CD1c-positive myeloid dendritic cell (primary cell): Measurements from ENCODE around the gene POU3F3.

Experiments
- DNase-seq: peaks from one replicate; pipeline ENCODE4 v3.0.0-alpha.2; 2016; ENCODE audit errors: extremely low spot score

The POU3F3 gene

DNA sequence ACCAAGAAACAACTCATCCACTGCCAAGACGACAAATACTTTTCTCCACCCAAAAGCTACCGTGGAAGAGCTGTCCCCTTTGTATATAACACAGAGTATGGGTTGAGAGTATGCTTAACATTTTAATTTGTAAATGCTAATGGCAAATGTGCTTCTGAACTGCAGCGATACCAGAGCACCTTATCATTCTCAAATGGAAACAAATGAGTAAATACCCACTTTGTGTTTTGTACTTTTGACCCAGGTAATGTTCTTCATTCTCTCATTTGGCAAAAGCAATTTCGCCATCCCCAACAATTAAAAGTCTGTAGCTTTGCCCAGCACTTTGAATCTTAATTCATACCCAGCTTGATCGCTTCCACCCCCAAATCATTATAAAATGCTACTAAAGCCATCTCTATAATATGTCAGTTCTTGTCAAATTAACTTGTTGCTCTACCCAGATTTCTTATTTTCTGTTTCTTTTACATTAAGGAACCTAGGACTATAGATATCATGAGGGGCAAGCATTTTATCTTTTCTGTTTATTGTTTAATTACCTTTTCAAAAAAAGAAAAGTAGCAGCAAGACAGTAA is 6.2 kb upstream of the POU3F3 start:
- no peak for DNase-seq

DNA sequence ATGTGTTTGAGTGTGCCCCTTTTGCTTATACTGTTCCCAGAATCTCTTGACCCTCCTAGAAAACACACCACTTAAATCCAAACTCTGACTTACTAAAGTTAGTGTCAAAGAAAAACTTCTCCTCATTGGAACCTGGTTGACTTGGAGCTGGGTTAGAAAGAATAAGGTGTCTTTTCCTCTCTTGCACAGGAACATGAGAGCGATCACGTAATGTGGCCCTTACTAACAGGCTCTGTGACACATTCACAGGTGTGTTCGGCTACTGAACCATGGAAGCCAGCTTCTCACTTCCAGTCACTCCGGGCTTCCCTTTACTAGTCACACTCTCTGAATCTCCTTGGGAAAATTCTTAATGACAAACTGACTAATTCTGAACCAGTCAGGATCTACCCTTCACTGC is 5.4 kb upstream of the POU3F3 start:
- no peak for DNase-seq

DNA sequence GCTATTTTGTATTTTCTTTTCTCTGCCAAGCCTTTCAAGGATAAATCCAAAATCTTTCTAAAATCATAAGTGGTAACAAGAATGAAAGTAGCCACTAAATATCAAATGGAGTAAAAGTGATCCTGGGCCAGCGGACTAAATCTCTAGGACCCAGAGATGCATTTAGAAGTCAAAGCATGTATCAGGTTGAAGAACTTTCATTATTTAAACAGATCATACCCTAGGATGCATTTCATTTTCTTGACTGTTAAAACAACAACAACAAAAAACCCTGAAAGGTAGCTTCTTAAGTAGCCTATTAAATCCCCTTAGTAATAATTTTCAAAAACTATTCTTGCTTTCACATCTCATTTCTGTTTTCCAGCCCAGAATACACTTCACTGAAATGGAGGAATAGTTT is 4.8 kb upstream of the POU3F3 start:
- no peak for DNase-seq

DNA sequence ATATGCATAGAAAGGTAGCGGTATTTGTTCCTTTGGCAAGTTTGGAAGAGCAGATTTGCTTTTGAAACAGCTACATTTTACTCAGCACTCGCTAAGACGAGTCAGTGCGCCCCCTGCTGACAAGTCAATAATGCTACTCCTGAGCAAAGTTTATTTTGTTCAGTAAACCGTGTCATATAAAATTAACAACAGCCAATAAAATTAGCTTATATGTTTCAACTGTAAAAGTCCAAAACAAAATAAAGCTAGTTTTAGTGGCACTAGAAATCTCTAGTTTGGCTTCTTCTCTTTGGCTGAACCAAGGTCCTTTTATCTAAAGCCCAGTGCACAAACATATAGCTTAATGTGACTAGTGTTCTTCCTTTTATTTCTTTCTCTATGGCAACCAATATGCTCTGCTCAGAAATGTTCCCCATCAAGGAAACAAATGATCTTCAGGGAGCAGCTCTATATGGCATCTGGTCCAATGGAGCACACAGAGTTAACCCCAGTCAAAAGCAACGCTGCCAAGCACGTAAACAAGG is 4.2 kb upstream of the POU3F3 start:
- DNase-seq: peak; percentile 75

DNA sequence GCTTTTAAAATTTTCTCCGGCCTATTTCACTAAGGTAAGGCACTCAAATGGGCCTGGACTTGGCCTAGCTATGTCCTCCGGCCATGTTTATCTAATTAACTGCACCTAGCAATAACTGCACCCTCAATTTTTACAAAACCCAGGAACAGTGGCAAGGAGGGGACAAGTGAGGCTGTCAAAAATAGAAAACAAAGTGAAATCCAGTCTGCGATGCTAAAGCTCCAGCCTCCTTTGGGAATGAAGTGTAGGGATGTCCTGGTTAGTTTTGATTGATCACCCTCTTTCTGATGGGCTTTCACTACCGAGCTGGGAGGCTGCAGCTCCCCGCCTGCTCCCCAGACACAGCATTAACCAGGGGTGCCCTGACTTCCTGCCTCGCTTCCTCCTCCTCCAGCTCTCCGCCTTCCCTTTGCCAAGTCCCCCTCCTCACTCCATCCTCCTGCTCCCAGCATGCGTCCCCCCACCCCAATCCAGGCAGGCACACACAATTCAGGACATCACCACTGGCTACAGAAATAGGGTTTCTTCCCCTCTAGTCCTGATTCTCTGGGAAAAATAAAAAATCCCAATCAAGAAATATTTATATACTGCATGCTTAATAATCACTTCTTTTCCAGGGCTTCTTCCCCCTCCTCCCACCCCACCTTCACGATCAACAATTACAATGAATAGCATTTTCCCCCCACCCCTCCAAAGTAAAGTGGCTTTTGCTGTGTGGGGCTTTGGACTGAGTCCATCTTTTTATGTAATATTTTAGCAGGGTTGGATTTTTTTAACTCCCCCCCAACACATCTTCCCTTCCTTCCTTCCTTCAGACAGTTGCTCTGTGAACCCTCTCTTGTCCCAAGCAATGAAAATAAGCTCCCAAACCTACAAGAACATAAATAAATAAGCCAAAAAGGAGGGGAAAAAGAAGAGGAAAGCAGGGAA is 3.3 kb upstream of the POU3F3 start:
- no peak for DNase-seq

DNA sequence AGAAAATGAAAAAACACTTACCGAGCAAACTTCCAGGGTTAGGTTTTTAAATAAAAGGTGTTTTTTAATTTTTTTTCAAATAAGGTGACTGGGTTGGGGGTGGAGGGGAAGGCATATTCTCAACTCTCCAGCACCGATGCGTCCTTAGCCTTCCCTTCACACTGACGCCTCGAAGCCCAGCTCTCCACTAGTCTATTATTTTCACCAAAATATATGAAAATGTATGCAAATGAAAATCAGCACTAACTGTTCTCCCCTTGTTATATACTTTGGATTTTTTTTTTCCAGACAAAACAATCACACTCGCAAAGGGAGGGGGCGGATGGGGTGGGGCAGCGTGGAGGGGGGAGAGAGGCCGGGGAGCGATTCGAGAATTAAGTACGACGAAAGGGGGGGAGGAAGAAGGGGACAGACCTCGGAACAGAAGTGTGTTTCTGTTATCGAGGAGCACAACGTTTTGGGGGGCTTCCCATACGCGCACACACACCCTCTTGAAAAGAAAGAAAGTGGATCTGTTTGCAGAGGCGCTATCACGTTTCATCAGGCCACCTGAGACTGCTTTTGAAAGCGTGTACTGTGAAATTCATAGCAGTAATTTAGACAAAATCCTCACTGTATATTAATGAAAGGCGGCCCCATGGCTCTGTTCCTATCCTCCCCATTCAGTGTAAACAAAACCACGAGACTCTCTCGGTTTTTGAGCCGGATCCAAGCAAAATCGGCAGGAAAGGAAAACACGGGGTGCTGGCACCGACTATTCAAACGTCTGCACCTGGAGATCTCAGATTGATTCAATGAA is 2.4 kb upstream of the POU3F3 start:
- no peak for DNase-seq

DNA sequence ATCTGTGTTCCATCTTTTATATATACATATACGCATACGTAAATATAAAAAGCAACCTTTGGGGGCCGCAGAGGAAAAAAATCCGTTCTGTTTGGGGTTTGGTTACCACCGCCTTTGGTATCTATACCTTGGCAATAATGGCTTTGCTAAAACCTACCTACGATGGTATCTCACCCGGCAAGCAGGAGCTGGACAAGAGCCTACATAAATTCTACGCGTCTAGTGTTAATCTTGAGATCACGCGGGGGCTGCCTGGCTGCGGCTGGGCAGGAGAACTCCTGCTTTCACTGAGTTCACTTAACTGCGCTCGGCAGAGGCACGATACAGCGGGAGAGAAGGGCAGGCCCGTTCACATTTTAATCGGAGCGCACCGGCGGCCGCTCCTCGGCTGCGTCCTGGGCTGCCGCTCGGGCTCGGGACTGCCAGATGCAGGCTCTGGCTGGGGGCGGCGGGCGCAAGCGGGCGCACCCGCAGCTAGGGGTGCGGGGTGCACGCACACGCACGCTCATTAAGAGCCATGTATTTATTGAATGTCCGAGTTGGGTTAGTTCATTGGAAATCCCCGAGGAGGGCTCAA is 1.7 kb upstream of the POU3F3 start:
- peak; percentile 21 for DNase-seq

DNA sequence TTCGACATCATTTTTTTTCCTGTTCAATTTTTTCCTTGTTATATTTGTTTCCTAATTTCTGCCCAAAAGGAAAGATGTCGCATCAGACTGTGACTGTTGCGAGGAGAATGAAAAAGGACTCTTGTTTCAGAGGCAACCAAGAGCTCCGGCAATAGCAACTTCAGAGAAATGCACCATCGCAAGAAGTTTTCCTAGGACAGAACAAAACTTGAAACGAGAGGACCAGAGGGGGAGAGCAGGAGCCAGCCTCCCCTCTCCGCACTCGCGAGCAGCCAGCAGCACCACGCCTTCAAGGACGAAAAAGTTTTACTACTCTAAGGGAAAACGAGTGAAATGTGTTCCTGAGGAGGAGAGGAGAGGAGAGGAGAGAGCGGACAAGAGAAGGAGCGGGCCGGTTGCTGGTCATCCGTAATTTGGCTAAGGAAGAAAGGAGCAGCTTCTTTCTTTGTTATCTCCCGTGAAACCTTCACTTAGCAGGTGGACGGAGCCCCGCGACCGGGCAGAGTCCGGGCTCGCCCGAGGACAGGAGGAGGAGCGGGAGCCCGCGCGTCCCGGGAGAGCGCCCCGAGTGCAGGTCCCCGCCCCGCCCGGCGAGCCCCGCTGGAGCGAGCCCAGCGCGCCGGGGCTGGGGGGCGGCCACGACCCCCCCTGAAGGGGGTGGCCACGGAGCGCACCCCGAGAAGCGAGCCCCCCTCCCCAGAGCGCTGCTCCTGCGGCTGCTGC is 744 bp downstream of the POU3F3 start:
- DNase-seq: no peak

DNA sequence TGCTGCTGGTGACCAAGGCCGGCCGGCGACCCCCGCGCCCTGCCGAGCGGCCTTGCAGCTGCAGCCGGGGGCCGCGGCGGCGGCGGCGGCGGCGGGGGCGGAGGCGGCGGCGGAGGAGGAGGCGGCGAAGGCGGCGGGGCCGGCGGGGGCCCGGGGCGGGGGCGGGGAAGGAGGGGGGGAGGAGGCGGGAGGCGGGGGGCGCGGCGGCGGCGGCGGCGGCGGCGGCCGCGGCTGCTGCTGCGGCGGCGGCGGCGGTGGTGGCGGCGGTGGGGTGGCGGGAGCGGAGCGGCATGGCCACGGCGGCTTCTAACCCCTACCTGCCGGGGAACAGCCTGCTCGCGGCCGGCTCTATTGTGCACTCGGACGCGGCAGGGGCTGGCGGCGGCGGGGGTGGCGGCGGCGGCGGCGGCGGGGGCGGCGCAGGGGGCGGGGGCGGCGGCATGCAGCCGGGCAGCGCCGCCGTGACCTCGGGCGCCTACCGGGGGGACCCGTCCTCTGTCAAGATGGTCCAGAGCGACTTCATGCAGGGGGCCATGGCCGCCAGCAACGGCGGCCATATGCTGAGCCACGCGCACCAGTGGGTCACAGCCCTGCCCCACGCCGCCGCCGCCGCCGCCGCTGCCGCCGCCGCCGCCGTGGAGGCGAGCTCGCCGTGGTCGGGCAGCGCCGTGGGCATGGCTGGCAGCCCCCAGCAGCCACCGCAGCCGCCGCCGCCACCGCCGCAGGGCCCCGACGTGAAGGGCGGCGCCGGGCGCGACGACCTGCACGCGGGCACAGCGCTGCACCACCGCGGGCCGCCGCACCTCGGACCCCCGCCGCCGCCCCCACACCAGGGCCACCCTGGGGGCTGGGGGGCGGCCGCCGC is 1.5 kb downstream of the POU3F3 start:
- no peak for DNase-seq

DNA sequence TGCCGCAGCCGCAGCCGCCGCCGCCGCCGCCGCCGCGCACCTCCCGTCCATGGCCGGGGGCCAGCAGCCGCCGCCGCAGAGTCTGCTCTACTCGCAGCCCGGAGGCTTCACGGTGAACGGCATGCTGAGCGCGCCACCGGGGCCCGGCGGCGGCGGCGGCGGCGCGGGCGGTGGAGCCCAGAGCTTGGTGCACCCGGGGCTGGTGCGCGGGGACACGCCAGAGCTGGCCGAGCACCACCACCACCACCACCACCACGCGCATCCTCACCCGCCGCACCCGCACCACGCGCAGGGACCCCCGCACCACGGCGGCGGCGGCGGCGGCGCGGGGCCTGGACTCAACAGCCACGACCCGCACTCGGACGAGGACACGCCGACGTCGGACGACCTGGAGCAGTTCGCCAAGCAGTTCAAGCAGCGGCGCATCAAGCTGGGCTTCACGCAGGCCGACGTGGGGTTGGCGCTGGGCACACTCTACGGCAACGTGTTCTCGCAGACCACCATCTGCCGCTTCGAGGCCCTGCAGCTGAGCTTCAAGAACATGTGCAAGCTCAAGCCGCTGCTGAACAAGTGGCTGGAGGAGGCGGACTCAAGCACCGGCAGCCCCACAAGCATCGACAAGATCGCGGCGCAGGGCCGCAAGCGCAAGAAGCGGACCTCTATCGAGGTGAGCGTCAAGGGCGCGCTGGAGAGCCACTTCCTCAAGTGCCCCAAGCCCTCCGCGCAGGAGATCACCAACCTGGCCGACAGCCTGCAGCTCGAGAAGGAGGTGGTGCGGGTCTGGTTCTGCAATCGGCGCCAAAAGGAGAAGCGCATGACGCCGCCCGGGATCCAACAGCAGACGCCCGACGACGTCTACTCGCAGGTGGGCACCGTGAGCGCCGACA is 2.4 kb downstream of the POU3F3 start:
- peak; percentile 58 for DNase-seq

DNA sequence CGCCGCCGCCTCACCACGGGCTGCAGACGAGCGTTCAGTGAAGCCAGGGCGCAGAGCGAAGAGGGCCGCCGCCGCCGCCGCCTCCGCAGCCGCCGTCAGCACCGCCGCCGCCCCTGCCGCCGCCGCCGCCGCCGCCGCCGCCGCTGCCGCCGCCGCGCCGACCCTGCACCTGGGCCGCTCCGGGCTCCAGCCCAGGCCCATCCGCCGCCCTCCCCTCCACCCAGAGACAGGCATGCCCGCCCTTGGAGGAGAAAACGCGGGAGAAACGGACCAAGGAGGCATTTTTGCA is 3.0 kb downstream of the POU3F3 start:
- no peak for DNase-seq

DNA sequence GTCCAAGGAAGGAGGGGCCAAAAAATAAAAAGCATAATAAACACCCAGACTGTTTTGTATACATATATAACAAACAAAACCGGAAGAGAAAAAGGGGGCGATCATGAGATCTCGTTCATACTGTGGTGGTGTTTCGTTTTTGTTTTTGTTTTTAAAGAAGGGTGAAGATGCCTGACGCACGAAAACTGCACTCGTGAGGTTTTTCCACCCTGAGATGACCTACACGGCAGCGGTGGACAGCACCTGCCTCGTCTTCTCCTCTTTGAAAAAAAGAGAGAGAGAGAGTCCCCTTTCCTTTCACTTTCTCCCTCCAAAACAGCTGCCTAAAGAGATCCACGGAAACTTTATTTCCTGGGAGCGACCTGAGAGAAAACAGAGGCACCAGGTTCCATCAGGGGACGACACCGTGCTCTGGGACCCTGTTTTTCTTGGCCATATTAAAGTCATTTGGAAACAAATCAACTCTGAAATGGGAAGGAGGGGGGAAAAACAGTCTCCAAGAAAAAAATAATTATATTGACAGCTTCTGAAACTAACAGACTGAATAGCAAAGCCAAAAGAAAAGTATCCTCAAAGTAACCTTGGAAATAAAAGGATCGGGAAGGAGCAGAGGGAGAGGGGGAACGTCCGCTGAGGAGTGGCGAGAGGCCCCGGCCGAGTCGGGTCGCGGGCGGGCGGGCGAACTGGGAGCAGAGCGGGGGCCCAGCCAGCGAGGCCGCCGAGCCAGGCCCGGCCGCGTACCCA is 3.5 kb downstream of the POU3F3 start:
- no peak for DNase-seq

DNA sequence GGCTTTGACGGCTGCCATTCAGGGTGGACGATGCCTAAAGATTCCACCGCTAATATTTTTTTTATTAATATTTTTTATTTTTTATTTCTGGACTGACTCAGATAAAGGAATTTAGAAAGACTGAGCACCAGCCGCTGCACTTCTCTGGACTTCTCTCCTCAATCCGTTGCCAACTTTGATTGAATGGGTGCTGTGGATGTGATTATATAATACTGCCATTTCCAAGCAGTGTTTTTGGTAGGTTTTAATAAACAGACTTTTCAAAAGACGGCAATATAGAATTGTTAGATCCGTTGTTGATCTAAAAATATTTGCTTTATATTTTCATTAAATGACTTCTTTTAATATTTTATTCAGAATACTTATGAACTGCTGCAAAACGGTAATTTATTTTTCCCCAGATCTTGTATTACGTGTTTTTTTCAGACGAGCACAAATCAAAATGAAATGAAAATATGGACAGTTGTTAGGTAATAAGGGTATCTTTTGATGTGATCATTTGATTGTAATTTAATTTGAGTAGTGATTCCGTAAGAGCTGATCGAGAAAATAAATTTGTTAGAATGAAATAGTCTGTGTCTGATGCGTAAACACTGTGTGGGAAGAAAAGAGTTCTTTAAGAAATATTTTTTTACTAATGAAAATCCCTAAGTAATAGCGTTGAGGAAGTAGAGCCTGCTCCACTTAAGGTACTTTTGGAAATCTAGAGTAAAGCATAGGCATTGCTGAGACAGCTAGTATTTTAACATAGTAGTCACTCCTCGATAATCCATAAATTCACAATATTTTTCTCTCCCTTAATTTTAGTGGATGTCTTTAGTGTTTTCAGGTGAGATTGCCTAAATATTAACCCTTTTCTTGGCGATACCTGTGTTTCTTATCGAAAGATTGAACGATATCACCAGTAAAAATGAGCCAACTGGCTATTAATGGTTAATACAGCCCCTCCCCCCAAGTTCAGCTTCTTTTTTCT is 4.4 kb downstream of the POU3F3 start:
- no peak for DNase-seq

DNA sequence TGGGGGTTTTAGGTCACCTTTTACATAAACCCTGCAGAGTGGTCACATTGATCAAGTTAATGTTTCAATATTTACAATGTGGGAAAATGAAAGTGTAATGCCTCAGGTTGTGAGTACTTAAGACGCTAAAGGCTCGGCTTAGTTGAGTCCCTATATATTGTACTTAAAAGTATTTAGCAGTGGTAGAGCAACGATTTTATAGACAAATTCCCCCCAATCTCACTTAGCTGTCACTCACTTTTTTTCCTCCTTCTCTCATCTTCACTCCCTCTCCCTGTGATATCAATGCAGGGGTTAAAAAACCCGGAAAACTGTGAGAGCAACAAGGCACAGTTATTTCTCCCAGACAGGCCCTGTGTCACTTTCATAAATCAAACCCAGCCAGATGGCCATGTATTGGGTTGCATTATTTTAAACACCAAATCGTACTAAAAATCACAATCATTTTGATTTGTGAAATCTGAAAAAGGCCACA is 5.4 kb downstream of the POU3F3 start:
- no peak for DNase-seq

DNA sequence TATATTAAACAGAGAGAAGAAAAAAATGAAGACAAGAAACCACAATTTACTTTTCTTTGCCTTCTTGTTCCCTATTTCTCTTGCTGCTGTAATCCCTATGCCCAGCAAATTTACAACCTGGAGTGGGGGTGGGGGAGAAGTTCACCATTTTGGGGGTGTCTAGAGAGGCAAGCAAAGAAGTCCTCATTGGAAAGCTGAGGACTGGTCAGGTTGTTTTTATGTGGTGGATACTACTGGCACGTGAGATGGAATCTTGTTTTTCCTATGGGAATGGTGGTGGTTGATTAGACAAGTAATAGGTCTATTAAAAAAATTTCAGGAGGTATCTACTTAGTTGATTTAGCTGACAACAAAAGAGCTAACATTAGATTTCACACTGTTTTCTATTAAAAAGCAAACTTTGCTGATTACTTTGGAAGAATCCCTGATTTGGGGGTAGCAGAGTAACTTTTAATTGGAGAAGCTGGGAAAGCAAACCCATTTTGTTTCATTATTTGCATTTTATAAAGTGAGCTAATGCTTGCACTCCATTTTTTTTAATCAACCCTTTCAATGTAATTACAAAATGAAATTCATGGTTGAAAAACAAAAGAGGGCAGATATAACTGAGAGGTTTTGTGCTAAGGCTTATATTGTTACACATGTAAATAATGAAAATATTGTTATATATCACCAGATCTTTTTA is 6.0 kb downstream of the POU3F3 start:
- DNase-seq: no peak

DNA sequence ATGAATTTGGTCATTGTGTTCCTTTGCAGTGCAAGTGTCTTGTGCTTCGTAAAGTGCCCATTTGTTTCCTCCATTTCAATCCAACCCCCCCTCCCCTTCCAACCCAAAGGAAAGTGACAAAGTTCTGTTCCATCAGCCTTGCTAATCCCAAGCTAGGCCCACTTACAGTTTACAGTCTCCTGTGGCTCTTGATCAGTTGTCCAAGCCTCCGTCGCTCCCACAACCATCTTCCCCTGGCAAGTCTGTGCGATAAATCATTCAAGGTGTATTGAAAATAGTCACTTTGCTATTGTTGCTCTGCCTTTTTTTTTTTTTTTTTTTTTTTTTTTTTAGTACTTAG is 6.5 kb downstream of the POU3F3 start:
- DNase-seq: no peak
